ENCODE measurements around the gene PTF1A.

GRCh38 chr10:23191764-23192711 is at the start of gene PTF1A:
- no peak for TF ChIP-seq SUZ12 (IDR thresholded peaks at IDR 0.05; ENCODE audit: extremely low read depth, insufficient read depth, insufficient read length)
- no peak for TF ChIP-seq ZNF274 (IDR thresholded peaks at IDR 0.05; ENCODE audit: low read depth, low read length)
- no peak for TF ChIP-seq YY1 (IDR thresholded peaks at IDR 0.05; ENCODE audit: insufficient read depth, insufficient read length)
